Left lung (tissue), 10 donors: ENCODE data around the gene OCSTAMP. TPM values are rescaled to one million over a fixed set of nuclear protein-coding genes. Genes with fewer than 3 reads are reported as not detected.

Source experiments
- ATAC-seq: fragments of 200-7000 bp; cut with Tn5 transposase; one replicate; pipeline ENCODE4 v1.9.1; 2020; ENCODE audit warnings: moderate library complexity
- DNase-seq, 4 donors: peaks; one replicate each; pipeline ENCODE4 v3.0.0-alpha.2; 2013 to 2020
- H3K27ac ChIP-seq, 2 donors: fragments of 200-600 bp; sonication (generic) in 1 of 2; one replicate each; pipeline versions ENCODE4 v1.5.0 to v1.8.0; 2020 to 2021
- H3K27me3 ChIP-seq, 2 donors: fragments of 200-600 bp; sonication (generic) in 1 of 2; one replicate each; pipeline versions ENCODE4 v1.5.0 to v1.8.0; 2020 to 2021
- H3K36me3 ChIP-seq, 2 donors: fragments of 200-600 bp; sonication (generic) in 1 of 2; one replicate each; pipeline versions ENCODE4 v1.5.0 to v1.8.0; 2020 to 2021
- H3K4me1 ChIP-seq, 2 donors: fragments of 200-600 bp; one replicate each; pipeline ENCODE4 v1.8.0; 2021
- H3K4me3 ChIP-seq, 2 donors: fragments of 200-600 bp; sonication (generic) in 1 of 2; one replicate each; pipeline versions ENCODE4 v1.5.0 to v1.8.0; 2020 to 2021; ENCODE audit warnings: mild to moderate bottlenecking in 1 of 2
- H3K9me3 ChIP-seq, 2 donors: fragments of 200-600 bp; sonication (generic) in 1 of 2; one replicate each; pipeline versions ENCODE4 v1.5.0 to v1.8.0; 2020 to 2021
- intact Hi-C, 2 donors: fragments of 100-400 bp; cut with DNase I; formaldehyde crosslinking; loops; one replicate each; pipeline versions ENCODE4 v1.11.2 to v1.14.2; 2022
- polyA plus RNA-seq, 6 donors: library from polyadenylated mRNA; unstranded; fragments of 120-200 nt; gene quantifications; one replicate each; pipeline ENCODE4 v1.2.1, GENCODE V29; 2013; ENCODE audit not compliant: insufficient read length in 6 of 6
- total RNA-seq, 2 donors: library from RNA; stranded (reverse); fragmentation: NEBNext Ultra II Directional; extraction: Animal tissue kit (Norgen Biotek cat#: 25700); gene quantifications; one replicate each; pipeline ENCODE4 v1.2.1, GENCODE V29; 2021
- TF ChIP-seq, protein P1 (sequence below), 2 donors: fragments of 200-600 bp; sonication (generic) in 1 of 2; IDR thresholded peaks; one replicate each; pipeline versions ENCODE4 v1.5.0 to v1.8.0; 2021; ENCODE audit warnings: antibody characterized with exemption in 2 of 2
- donor health status: DM: no; HTN: yes; CAD: no.
- donor health status: DM: no; HTN: no; CAD: no.

Gene OCSTAMP
- total and polyA plus RNA-seq, 8 donors: not detected

DNA sequence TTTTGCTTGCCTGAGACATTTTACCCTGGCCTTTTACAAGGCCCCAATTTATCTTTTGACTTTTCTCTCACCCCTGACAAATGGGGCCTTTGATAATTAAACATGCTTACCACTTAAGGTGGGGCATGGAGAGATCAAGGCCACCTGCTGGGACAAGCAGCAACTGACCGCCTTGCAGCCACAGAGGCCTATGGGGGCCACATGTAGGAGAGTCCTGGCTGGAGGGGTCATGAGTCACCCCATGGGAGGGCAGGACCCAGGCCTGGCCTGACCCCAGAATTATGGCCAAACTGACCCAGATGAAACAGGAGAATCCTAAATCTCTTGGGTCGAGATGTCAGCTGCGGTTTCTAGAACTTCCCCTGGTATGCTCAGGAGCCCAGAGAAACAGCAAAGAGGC lies 8.5 kb upstream of the OCSTAMP start:
- no peak for ATAC-seq
- H3K4me3 ChIP-seq: no peak overlapping the region
- peaks cover 0 to 7% of the 10 kb centered on the region in 2 donors for H3K4me1 ChIP-seq
- no peak overlapping the region for H3K27ac ChIP-seq
- TF ChIP-seq, protein P1, sequence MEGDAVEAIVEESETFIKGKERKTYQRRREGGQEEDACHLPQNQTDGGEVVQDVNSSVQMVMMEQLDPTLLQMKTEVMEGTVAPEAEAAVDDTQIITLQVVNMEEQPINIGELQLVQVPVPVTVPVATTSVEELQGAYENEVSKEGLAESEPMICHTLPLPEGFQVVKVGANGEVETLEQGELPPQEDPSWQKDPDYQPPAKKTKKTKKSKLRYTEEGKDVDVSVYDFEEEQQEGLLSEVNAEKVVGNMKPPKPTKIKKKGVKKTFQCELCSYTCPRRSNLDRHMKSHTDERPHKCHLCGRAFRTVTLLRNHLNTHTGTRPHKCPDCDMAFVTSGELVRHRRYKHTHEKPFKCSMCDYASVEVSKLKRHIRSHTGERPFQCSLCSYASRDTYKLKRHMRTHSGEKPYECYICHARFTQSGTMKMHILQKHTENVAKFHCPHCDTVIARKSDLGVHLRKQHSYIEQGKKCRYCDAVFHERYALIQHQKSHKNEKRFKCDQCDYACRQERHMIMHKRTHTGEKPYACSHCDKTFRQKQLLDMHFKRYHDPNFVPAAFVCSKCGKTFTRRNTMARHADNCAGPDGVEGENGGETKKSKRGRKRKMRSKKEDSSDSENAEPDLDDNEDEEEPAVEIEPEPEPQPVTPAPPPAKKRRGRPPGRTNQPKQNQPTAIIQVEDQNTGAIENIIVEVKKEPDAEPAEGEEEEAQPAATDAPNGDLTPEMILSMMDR (IDR thresholded peaks at IDR 0.05): no peak
- H3K9me3 ChIP-seq: no peaks in the 10 kb centered on the region
- intact Hi-C loops: no loop called here
- H3K36me3 ChIP-seq: no peaks in the 10 kb centered on the region
- peaks cover 0 to 18% of the 10 kb centered on the region in 2 donors for H3K27me3 ChIP-seq
- no peak for DNase-seq

DNA sequence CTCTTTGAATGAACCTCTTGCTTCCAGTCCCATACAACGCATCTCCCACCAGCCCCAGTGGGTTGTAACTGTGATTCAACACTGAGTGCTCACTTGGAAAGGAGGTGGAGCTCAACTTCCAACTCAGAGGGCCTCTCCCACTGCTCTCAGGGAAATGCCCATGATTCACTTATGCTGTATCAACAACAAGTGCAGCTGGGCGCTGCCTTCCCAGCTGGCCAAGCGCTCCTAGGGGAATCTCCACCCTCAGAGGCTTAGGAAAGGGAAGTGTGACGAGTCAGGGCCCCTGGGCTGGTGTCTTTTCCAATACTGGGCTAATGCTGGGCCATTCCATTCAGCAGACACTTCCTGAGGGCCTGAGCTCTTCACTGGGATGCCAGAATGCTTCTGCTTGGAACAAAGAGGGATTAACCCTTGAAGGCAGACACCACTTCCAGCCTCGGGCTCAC lies 8.1 kb upstream of the OCSTAMP start:
- no peaks in the 10 kb centered on the region for H3K36me3 ChIP-seq
- intact Hi-C loops: no loop called here
- no peak for DNase-seq
- ATAC-seq: peak; percentile 49
- peaks cover 0 to 7% of the 10 kb centered on the region in 2 donors for H3K4me1 ChIP-seq
- no peak overlapping the region for H3K27ac ChIP-seq
- no peak overlapping the region for H3K4me3 ChIP-seq
- H3K9me3 ChIP-seq: no peaks in the 10 kb centered on the region
- H3K27me3 ChIP-seq: peaks cover 0 to 18% of the 10 kb centered on the region in 2 donors
- TF ChIP-seq, protein P1 (IDR thresholded peaks at IDR 0.05): no peak

DNA sequence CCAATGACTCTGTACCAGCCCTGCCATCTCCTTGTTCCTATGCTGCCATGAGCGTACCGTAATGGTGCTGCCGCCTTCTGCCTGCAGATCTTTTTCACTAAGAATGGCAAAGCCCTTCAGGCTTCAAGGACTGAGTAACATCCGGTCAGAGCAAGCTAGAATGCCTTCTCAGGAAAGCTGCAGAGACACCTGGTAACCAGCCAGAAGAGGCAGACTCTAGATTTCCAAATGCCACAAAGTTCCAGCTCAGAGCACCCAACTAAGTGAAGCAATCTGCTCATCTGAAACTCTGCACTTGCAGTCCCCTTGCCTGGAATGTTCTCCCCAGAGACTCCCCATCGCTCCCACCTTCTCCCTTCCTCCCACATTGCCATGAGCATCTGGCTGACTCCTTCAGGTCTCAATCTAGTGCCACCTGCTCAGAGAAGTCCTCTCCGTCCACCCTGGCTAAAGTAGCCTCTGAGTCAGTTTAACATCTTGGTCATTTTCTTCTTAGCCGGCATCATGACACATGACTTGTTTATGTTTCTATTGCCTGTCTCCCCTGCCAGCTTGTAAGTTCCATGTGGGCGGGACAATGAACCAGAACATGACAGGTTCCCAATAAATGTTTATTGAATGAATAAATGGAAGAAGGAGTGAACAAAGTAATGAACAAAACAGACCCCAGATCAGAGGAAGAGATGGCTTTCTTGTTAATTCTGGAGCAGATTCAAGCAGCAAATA lies 6.9 kb upstream of the OCSTAMP start:
- Histone ChIP-seq H3K4me3 (no peak overlapping the region), H3K27me3 (peaks cover 0 to 13% of the 10 kb centered on the region in 2 donors), H3K4me1 (peaks cover 0 to 10% of the 10 kb centered on the region in 2 donors), H3K36me3 (no peaks in the 10 kb centered on the region), H3K9me3 (no peaks in the 10 kb centered on the region), H3K27ac (no peak overlapping the region)
- ATAC-seq (peak; percentile 35), DNase-seq (no peak)
- TF ChIP-seq, protein P1 (IDR thresholded peaks at IDR 0.05): no peak
- intact Hi-C loops: no loop called here

DNA sequence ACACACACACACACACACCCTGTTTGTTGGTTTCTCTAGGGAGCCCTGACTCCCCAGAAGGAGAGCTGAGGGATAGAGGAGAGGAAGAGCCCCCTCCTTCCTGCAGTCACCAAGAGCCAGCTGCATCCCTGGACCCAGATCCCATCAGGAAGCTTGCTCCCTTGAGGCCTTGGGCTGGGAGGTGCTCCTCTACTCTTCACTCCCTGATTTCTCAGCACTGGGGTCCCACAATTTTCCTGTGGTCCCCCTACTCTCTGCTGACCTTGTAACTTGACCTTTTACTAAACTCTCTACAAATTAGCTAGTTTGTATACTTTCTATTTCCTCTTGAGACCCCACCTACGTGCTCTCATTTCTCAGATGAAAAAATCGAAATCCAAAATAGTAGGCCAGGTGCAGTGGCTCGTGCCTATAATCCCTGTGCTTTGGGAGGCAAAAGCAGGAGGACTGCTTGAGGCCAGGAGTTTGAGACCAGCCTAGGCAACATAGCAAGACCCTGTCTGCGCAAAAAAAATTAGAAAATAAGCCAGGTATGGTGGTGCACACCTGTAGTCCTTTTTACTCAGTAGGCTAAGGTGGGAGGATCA lies 5.0 kb upstream of the OCSTAMP start:
- TF ChIP-seq, protein P1 (IDR thresholded peaks at IDR 0.05): no peak
- intact Hi-C loops: no loop called here
- no peak for ATAC-seq

DNA sequence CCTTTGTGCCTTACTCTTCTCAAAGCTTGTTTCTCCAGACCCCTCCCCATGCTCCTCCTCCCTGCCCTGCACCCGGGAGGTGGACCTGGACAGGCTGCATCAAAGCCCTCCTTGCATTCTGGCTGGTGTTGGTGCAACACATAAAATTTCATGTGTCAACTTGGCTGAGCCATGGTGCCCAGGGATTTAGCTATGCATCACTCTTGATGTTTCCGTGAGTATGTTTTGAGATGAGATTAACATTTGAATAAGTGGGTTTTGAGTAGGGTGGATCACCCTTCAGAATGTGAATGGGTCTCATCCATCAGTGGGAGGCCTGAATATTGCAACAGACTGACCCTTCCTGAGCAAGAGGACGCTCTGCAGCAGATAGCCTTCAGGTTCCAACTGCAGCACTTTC lies 4.4 kb upstream of the OCSTAMP start:
- intact Hi-C loops: no loop called here
- H3K4me1 ChIP-seq: peaks cover 0 to 14% of the 10 kb centered on the region in 2 donors
- peaks cover 0 to 20% of the 10 kb centered on the region in 2 donors for H3K27me3 ChIP-seq
- H3K9me3 ChIP-seq: no peaks in the 10 kb centered on the region
- DNase-seq (no peak), ATAC-seq (no peak)
- H3K36me3 ChIP-seq: no peaks in the 10 kb centered on the region
- H3K27ac ChIP-seq: no peak overlapping the region
- H3K4me3 ChIP-seq: no peak overlapping the region
- TF ChIP-seq, protein P1 (IDR thresholded peaks at IDR 0.05): no peak

More for the DNA sequence above, 5.0 kb upstream of the OCSTAMP start:
- Histone ChIP-seq H3K4me1 (peaks cover 0 to 14% of the 10 kb centered on the region in 2 donors), H3K27me3 (peaks cover 0 to 18% of the 10 kb centered on the region in 2 donors), H3K4me3 (no peak overlapping the region), H3K27ac (no peak overlapping the region), H3K36me3 (no peaks in the 10 kb centered on the region), H3K9me3 (no peaks in the 10 kb centered on the region)
- DNase-seq: no peak
